Suprapubic skin (tissue), 4 donors: ENCODE data around the gene ZNF280B. TPM values are rescaled to one million over a fixed set of nuclear protein-coding genes. Genes with fewer than 3 reads are reported as not detected.
A peak's percentile ranks its signal among the peaks of the same experiment; 100 is the strongest.
"Not testable (repeated sequence)": the region's sequence is repeated elsewhere in the genome, so short reads cannot be mapped to it uniquely, and the experiment has no call there.

Source experiments
- DNase-seq, 2 donors: peaks; one replicate each; pipeline ENCODE4 v3.0.0-alpha.2; 2019; ENCODE audit warnings: low spot score in 2 of 2
- H3K27ac ChIP-seq: fragments of 200-600 bp; sonication (generic); one replicate; pipeline ENCODE4 v1.5.1; 2019
- H3K27me3 ChIP-seq: fragments of 200-600 bp; sonication (generic); one replicate; pipeline ENCODE4 v1.5.1; 2019
- H3K36me3 ChIP-seq: fragments of 200-600 bp; sonication (generic); one replicate; pipeline ENCODE4 v1.5.1; 2019
- H3K4me1 ChIP-seq: fragments of 200-600 bp; sonication (generic); one replicate; pipeline ENCODE4 v1.5.1; 2019
- H3K4me3 ChIP-seq: fragments of 200-600 bp; sonication (generic); one replicate; pipeline ENCODE4 v1.5.1; 2019; ENCODE audit warnings: mild to moderate bottlenecking
- H3K9me3 ChIP-seq: fragments of 200-600 bp; sonication (generic); one replicate; pipeline ENCODE4 v1.5.1; 2019
- CTCF ChIP-seq, 2 donors: fragments of 200-600 bp in 1 of 2; fragments of 450-650 bp in 1 of 2; sonication (generic) in 1 of 2; IDR thresholded peaks; one replicate each; pipeline ENCODE4 v1.5.1; 2016 to 2019; ENCODE audit warnings: antibody characterized with exemption in 2 of 2, mild to moderate bottlenecking in 1 of 2, moderate library complexity in 1 of 2
- EP300 ChIP-seq: sonication (generic); formaldehyde crosslinking; IDR thresholded peaks from one replicate; pipeline ENCODE4 v1.6.1; 2017; ENCODE audit warnings: antibody characterized with exemption
- POLR2A ChIP-seq, 2 donors: fragments of 450-650 bp; IDR thresholded peaks; one replicate each; pipeline ENCODE4 v1.6.1; 2017; ENCODE audit warnings: antibody characterized with exemption in 2 of 2, mild to moderate bottlenecking in 2 of 2, moderate library complexity in 2 of 2
- POLR2AphosphoS5 ChIP-seq, 3 donors: sonication (generic); formaldehyde crosslinking; IDR thresholded peaks; one replicate each; pipeline ENCODE4 v1.6.1; 2017; ENCODE audit warnings: antibody characterized with exemption in 3 of 3
- WGBS: methylation state at CpG from one replicate; pipeline ENCODE4 v1.1.5; 2018; 5-methylcytosine and 5-hydroxymethylcytosine counted together
- total RNA-seq, 4 donors: library from RNA; depleted of rRNA; stranded (reverse); fragments of >200 nt; gene quantifications; one replicate each; pipeline ENCODE4 v1.1.0, GENCODE V29; 2016

ZNF280B gene
- total RNA-seq, 4 donors from 2014 or later, result 0.08 to 0.55 (median 0.26) TPM; not detected in 1

- WGBS, result 84% methylated on average over 5 of the region's 5 CpGs
- TF ChIP-seq CTCF (IDR thresholded peaks at IDR 0.05) (no peak), POLR2A (IDR thresholded peaks at IDR 0.05) (no peak), POLR2AphosphoS5 (IDR thresholded peaks at IDR 0.05) (no peak), EP300 (no peak)
Observed at GRCh38 chr22:22512951-22513350, 4.4 kb upstream of the ZNF280B start.

GRCh38 chr22:22510833-22511232 lies 2.3 kb upstream of the ZNF280B start:
- not testable (repeated sequence) for H3K9me3 ChIP-seq, DNase-seq, H3K27ac ChIP-seq, H3K36me3 ChIP-seq, H3K4me3 ChIP-seq, H3K4me1 ChIP-seq
- peaks cover 31% of the 10 kb centered on the region for H3K27me3 ChIP-seq
- WGBS, result 97% methylated on average over 7 of the region's 7 CpGs

More at GRCh38 chr22:22512951-22513350, 4.4 kb upstream of the ZNF280B start:
- Histone ChIP-seq H3K9me3 (peaks cover 9% of the 10 kb centered on the region), H3K27me3 (peaks cover 28% of the 10 kb centered on the region), H3K27ac (no peak overlapping the region), H3K4me1 (peaks cover 6% of the 10 kb centered on the region), H3K36me3 (no peaks in the 10 kb centered on the region), H3K4me3 (no peak overlapping the region)
- no peak for DNase-seq

GRCh38 chr22:22509912-22510311 lies 1.4 kb upstream of the ZNF280B start:
- not testable (repeated sequence) for H3K4me3 ChIP-seq, H3K27ac ChIP-seq, DNase-seq, H3K4me1 ChIP-seq, H3K9me3 ChIP-seq, H3K36me3 ChIP-seq
- WGBS, result 96% methylated on average over 6 of the region's 6 CpGs
- H3K27me3 ChIP-seq, result peaks cover 31% of the 10 kb centered on the region

GRCh38 chr22:22507743-22508273 lies 734 bp downstream of the ZNF280B start:
- TF ChIP-seq CTCF (IDR thresholded peaks at IDR 0.05), result no peak
- TF ChIP-seq POLR2AphosphoS5 (IDR thresholded peaks at IDR 0.05), result no peak
- no peak for TF ChIP-seq EP300
- TF ChIP-seq POLR2A (IDR thresholded peaks at IDR 0.05), result no peak
- no peak overlapping the region for H3K27ac ChIP-seq
- no peak for DNase-seq
- H3K9me3 ChIP-seq, result peaks cover 9% of the 10 kb centered on the region
- 39% methylated on average over 13 of the region's 13 CpGs for WGBS
- H3K27me3 ChIP-seq, result peaks cover 20% of the 10 kb centered on the region
- no peaks in the 10 kb centered on the region for H3K36me3 ChIP-seq
- peaks cover 6% of the 10 kb centered on the region for H3K4me1 ChIP-seq
- H3K4me3 ChIP-seq, result peak overlapping the region; percentile 46

- peaks cover 9% of the 10 kb centered on the region for H3K9me3 ChIP-seq
- TF ChIP-seq EP300, result no peak
- peaks cover 11% of the 10 kb centered on the region for H3K27me3 ChIP-seq
- WGBS, result 92% methylated on average over 1 of the region's 1 CpG
- no peak overlapping the region for H3K27ac ChIP-seq
- no peak for DNase-seq
- H3K36me3 ChIP-seq, result no peaks in the 10 kb centered on the region
- peaks cover 6% of the 10 kb centered on the region for H3K4me1 ChIP-seq
- no peak overlapping the region for H3K4me3 ChIP-seq
Observed at GRCh38 chr22:22506736-22507135, 1.8 kb downstream of the ZNF280B start.

- TF ChIP-seq CTCF (IDR thresholded peaks at IDR 0.05), result no peak
- TF ChIP-seq POLR2A (IDR thresholded peaks at IDR 0.05), result no peak
- no peak for TF ChIP-seq POLR2AphosphoS5 (IDR thresholded peaks at IDR 0.05)
- TF ChIP-seq EP300, result no peak
- Histone ChIP-seq H3K27me3 (no peaks in the 10 kb centered on the region), H3K4me3 (no peak overlapping the region), H3K36me3 (no peaks in the 10 kb centered on the region), H3K4me1 (no peaks in the 10 kb centered on the region), H3K9me3 (no peaks in the 10 kb centered on the region), H3K27ac (no peak overlapping the region)
- DNase-seq, result no peak
- 85% methylated on average over 2 of the region's 2 CpGs for whole genome bisulfite sequencing
Observed at GRCh38 chr22:22498267-22498666, 10.3 kb downstream of the ZNF280B start.

GRCh38 chr22:22491589-22491988 lies 17.0 kb downstream of the ZNF280B start:
- not testable (repeated sequence) for DNase-seq
- WGBS, result 87% methylated on average over 3 of the region's 3 CpGs

More at GRCh38 chr22:22491589-22491988, 17.0 kb downstream of the ZNF280B start:
- not testable (repeated sequence) for H3K27ac ChIP-seq, H3K9me3 ChIP-seq, H3K4me3 ChIP-seq, H3K36me3 ChIP-seq, H3K27me3 ChIP-seq, H3K4me1 ChIP-seq
